H1 (cell line): ENCODE data around the gene ERCC6L. TPM values are rescaled to one million over a fixed set of nuclear protein-coding genes. Genes with fewer than 3 reads are reported as not detected.

Experiments used
- CTCF ChIA-PET: fragments of 300-600 bp; sonication (Branson Sonifier 250); formaldehyde crosslinking; loops from one replicate; lab custom pipeline; 2021; ENCODE audit not compliant: partially characterized antibody; lab: Charles Lee
- POLR2A ChIA-PET: fragments of 300-600 bp; sonication (Branson Sonifier 250); formaldehyde crosslinking; loops from one replicate; lab custom pipeline; 2021; ENCODE audit warnings: inconsistent platforms; ENCODE audit not compliant: partially characterized antibody; lab: Charles Lee
- DNase-seq, 2 experiments: peaks; one replicate each; pipeline versions ENCODE4 v3.0.0 to v3.0.0-alpha.2; 2010 to 2022; ENCODE audit warnings: low spot score in 2 of 2, low read depth in 1 of 2, mixed read lengths in 1 of 2
- FAIRE-seq: peaks from 2 replicates; lab custom pipeline; 2011; peaks lifted over from hg19 to GRCh38; lab: Jason Lieb, UNC
- H2AFZ ChIP-seq: 2 replicates; pipeline ENCODE4 v1.8.1; 2012; ENCODE audit warnings: low read length, inconsistent platforms
- H2AK5ac ChIP-seq: 2 replicates; pipeline ENCODE4 v1.6.1; 2013; ENCODE audit warnings: low read depth, low read length
- H2BK120ac ChIP-seq: replicated peaks from 2 replicates; pipeline ENCODE3; 2013; ENCODE audit warnings: low read depth, low read length, inconsistent platforms
- H2BK12ac ChIP-seq: 2 replicates; pipeline ENCODE4 v1.6.1; 2013; ENCODE audit warnings: low read depth, low read length
- H2BK15ac ChIP-seq: 2 replicates; pipeline ENCODE4 v1.6.1; 2013; ENCODE audit warnings: low read length
- H2BK20ac ChIP-seq: 2 replicates; pipeline ENCODE4 v1.6.1; 2013; ENCODE audit warnings: low read length
- H2BK5ac ChIP-seq: 2 replicates; pipeline ENCODE4 v1.6.1; 2013; ENCODE audit warnings: low read depth, low read length
- H3K14ac ChIP-seq: 2 replicates; pipeline ENCODE4 v1.6.1; 2013; ENCODE audit warnings: inconsistent platforms; ENCODE audit not compliant: insufficient read length
- H3K18ac ChIP-seq: 2 replicates; pipeline ENCODE4 v1.6.1; 2013; ENCODE audit warnings: low read length; ENCODE audit errors: extremely low read depth
- H3K23ac ChIP-seq: 2 replicates; pipeline ENCODE4 v1.6.1; 2013; ENCODE audit warnings: inconsistent platforms; ENCODE audit not compliant: insufficient read length
- H3K23me2 ChIP-seq: 2 replicates; pipeline ENCODE4 v1.6.1; 2013; ENCODE audit warnings: low read depth, low read length
- H3K27ac ChIP-seq: 2 replicates; pipeline ENCODE4 v1.6.1; 2011; ENCODE audit warnings: low read depth, low read length, inconsistent platforms
- H3K27me3 ChIP-seq, 4 experiments: replicated peaks in 1 of 4; 1 replicate in 1 of 4; 2 replicates in 3 of 4; pipeline versions ENCODE4 v1.6.1 to v1.8.1; 2011 to 2013; ENCODE audit warnings: low read length in 3 of 4, mild to moderate bottlenecking in 3 of 4, inconsistent platforms in 2 of 4, mixed read lengths in 2 of 4, moderate library complexity in 1 of 4; ENCODE audit not compliant: control insufficient read depth in 3 of 4, insufficient read depth in 3 of 4; ENCODE audit errors: extremely low read depth in 1 of 4
- H3K36me3 ChIP-seq, 4 experiments: 2 replicates each; pipeline versions ENCODE4 v1.6.1 to v1.8.1; 2011 to 2013; ENCODE audit warnings: mild to moderate bottlenecking in 4 of 4, low read length in 3 of 4, moderate library complexity in 2 of 4, control low read depth in 1 of 4, inconsistent platforms in 1 of 4; ENCODE audit not compliant: insufficient read depth in 4 of 4, control insufficient read depth in 2 of 4
- H3K4ac ChIP-seq: replicated peaks from 2 replicates; pipeline ENCODE3; 2013; ENCODE audit warnings: low read length, low read depth, mixed read lengths, inconsistent platforms; ENCODE audit not compliant: insufficient read length
- H3K4me1 ChIP-seq, 4 experiments: replicated peaks in 1 of 4; 1 replicate in 1 of 4; 2 replicates in 3 of 4; pipeline versions ENCODE4 v1.6.1 to v1.8.1; 2011 to 2013; ENCODE audit warnings: low read length in 3 of 4, inconsistent platforms in 2 of 4, mixed read lengths in 1 of 4; ENCODE audit not compliant: insufficient read depth in 4 of 4, control insufficient read depth in 3 of 4
- H3K4me2 ChIP-seq, 2 experiments: 2 replicates each; pipeline versions ENCODE4 v1.6.1 to v1.8.1; 2011 to 2013; ENCODE audit warnings: low read depth in 2 of 2, low read length in 2 of 2, control low read depth in 1 of 2, inconsistent platforms in 1 of 2, mild to moderate bottlenecking in 1 of 2; ENCODE audit not compliant: insufficient read depth in 1 of 2
- H3K4me3 ChIP-seq, 4 experiments: fragments of 200-600, 300-600 bp in 1 of 4; sonication (generic), shearing (Covaris generic), sonication (Bioruptor Twin) in 1 of 4; 2 replicates each; pipeline versions ENCODE4 v1.5.1 to v1.8.1; 2011 to 2016; ENCODE audit warnings: low read length in 4 of 4, low read depth in 3 of 4, control low read depth in 2 of 4, inconsistent platforms in 2 of 4, mild to moderate bottlenecking in 2 of 4, mixed read lengths in 1 of 4, moderate library complexity in 1 of 4; ENCODE audit not compliant: insufficient read depth in 2 of 4; ENCODE audit errors: extremely low read depth in 1 of 4
- H3K56ac ChIP-seq: replicated peaks from 2 replicates; pipeline ENCODE3; 2013; ENCODE audit warnings: low read depth, mild to moderate bottlenecking, mixed read lengths, low read length, inconsistent platforms; ENCODE audit not compliant: insufficient read length
- H3K79me1 ChIP-seq: 2 replicates; pipeline ENCODE4 v1.6.1; 2013; ENCODE audit warnings: low read depth, low read length, control low read depth
- H3K79me2 ChIP-seq, 2 experiments: 2 replicates each; pipeline versions ENCODE4 v1.6.1 to v1.8.1; 2012 to 2013; ENCODE audit warnings: low read length in 2 of 2, mild to moderate bottlenecking in 2 of 2, inconsistent platforms in 1 of 2; ENCODE audit not compliant: insufficient read depth in 2 of 2, control insufficient read depth in 1 of 2
- H3K9ac ChIP-seq, 4 experiments: replicated peaks in 1 of 4; 1 replicate in 1 of 4; 2 replicates in 3 of 4; pipeline versions ENCODE4 v1.6.1 to v1.8.1; 2011 to 2013; ENCODE audit warnings: low read depth in 3 of 4, low read length in 3 of 4, control low read depth in 2 of 4, mild to moderate bottlenecking in 2 of 4, moderate library complexity in 2 of 4, inconsistent platforms in 1 of 4; ENCODE audit errors: extremely low read depth in 1 of 4
- H3K9me3 ChIP-seq, 2 experiments: 2 replicates each; pipeline versions ENCODE4 v1.6.1 to v1.8.1; 2012 to 2013; ENCODE audit warnings: mild to moderate bottlenecking in 2 of 2, moderate library complexity in 2 of 2, control low read depth in 1 of 2, inconsistent platforms in 1 of 2, low read depth in 1 of 2, low read length in 1 of 2, mixed read lengths in 1 of 2; ENCODE audit not compliant: insufficient read depth in 2 of 2
- H4K20me1 ChIP-seq, 2 experiments: replicated peaks in 1 of 2; 2 replicates each; pipeline versions ENCODE3 to v1.8.1; 2011 to 2013; ENCODE audit warnings: inconsistent platforms in 2 of 2, low read length in 2 of 2, mild to moderate bottlenecking in 1 of 2; ENCODE audit not compliant: insufficient read depth in 2 of 2, control insufficient read depth in 1 of 2
- H4K5ac ChIP-seq: 2 replicates; pipeline ENCODE4 v1.6.1; 2013; ENCODE audit warnings: low read length, low read depth, mixed read lengths, inconsistent platforms; ENCODE audit not compliant: insufficient read length
- H4K8ac ChIP-seq: 2 replicates; pipeline ENCODE4 v1.8.0; 2013; ENCODE audit warnings: mild to moderate bottlenecking, moderate library complexity, low read length, inconsistent platforms; ENCODE audit not compliant: insufficient read depth; ENCODE audit errors: extremely low read depth
- H4K91ac ChIP-seq: replicated peaks from 2 replicates; pipeline ENCODE3; 2013; ENCODE audit warnings: low read length, mixed read lengths, inconsistent platforms; ENCODE audit not compliant: insufficient read length
- CHD2 ChIP-seq: IDR thresholded peaks from 2 replicates; pipeline ENCODE4 v1.6.1; 2012; ENCODE audit warnings: low read length, improper control_type of control experiment
- FOSL1 ChIP-seq: IDR thresholded peaks from 2 replicates; pipeline ENCODE4 v1.6.1; 2011; ENCODE audit warnings: mild to moderate bottlenecking, low read depth, low read length, moderate library complexity; ENCODE audit not compliant: insufficient read depth
- MAFK ChIP-seq: IDR thresholded peaks from 2 replicates; pipeline ENCODE4 v1.6.1; 2012; ENCODE audit warnings: low read depth, mild to moderate bottlenecking, improper control_type of control experiment, low read length
- SIRT6 ChIP-seq: IDR thresholded peaks from one replicate; pipeline ENCODE4 v1.7.1; 2012; ENCODE audit warnings: low read length, inconsistent platforms
- polyA plus RNA-seq, 7 experiments: library from polyadenylated mRNA; depleted of rRNA in 3 of 7; stranded (reverse) in 5 of 7; unstranded in 2 of 7; fragments of >200 nt in 5 of 7; fragments of 200-250 nt in 2 of 7; gene quantifications; 1 replicate in 5 of 7; 2 replicates in 1 of 7; 4 replicates in 1 of 7; pipeline versions ENCODE4 v1.2.1 to v1.2.3, GENCODE V29; 2011 to 2013; ENCODE audit warnings: missing spikeins in 2 of 7, mixed read lengths in 2 of 7
- total RNA-seq: library from RNA; stranded (reverse); fragmentation: NEBNext Ultra II Directional; extraction: Animal tissue kit (Norgen Biotek cat#: 25700); gene quantifications from 2 replicates; pipeline ENCODE4 v1.2.1, GENCODE V29; 2021

The ERCC6L gene
- total and polyA plus RNA-seq, 2 of the 8 experiments (the other 6 are each of a cell fraction or from before 2014, with no cell fraction given) = 4.0 to 23.9 TPM

GRCh38 chrX:72253686-72254085 lies 14.9 kb upstream of the ERCC6L start:
- no peak overlapping the region for H3K4me3 ChIP-seq
- H4K5ac ChIP-seq = no peak overlapping the region
- H3K23ac ChIP-seq = no peak overlapping the region
- H3K4ac ChIP-seq = no peak overlapping the region
- ChIA-PET POLR2A (interaction anchor here (1.1 to 2.6 kb wide), 4 partner anchors 8 to 23 kb away, joined by 3 to 10 read pairs (median 8); partner anchors contain the start of genes ERCC6L and RPS4X), CTCF (interaction anchor here (0.9 to 1.2 kb wide), 2 partner anchors 10 to 23 kb away, joined by 3 to 5 read pairs; partner anchors contain the start of gene RPS4X)
- H2AFZ ChIP-seq = no peak overlapping the region
- no peak overlapping the region for H2BK120ac ChIP-seq
- H3K36me3 ChIP-seq = no peaks in the 10 kb centered on the region
- no peaks in the 10 kb centered on the region for H3K9me3 ChIP-seq
- H3K56ac ChIP-seq = no peak overlapping the region
- peaks cover 3% of the 10 kb centered on the region; the same call in 1 of the 2 replicates for H3K23me2 ChIP-seq
- H3K79me2 ChIP-seq = no peaks in the 10 kb centered on the region
- H2BK15ac ChIP-seq = no peak overlapping the region
- H2BK12ac ChIP-seq = no peak overlapping the region
- no peak overlapping the region; a peak in 1 of 4 replicates for H3K4me2 ChIP-seq
- H4K91ac ChIP-seq = no peak overlapping the region
- no peak overlapping the region for H3K27ac ChIP-seq
- FAIRE-seq = no peak
- no peak overlapping the region for H3K18ac ChIP-seq
- H2BK20ac ChIP-seq = no peak overlapping the region
- no peaks in the 10 kb centered on the region for H3K27me3 ChIP-seq
- no peak overlapping the region for H3K9ac ChIP-seq
- no peak overlapping the region for H2BK5ac ChIP-seq
- TF ChIP-seq FOSL1 (no peak), CHD2 (no peak), SIRT6 (no peak), MAFK (no peak)
- TF ChIP-seq, all 59 proteins: peak for 0
- Histone ChIP-seq H3K4me1 (peaks cover 0 to 3% (median 2%) of the 10 kb centered on the region in 4 experiments; a peak in 2 of 7 replicates), H4K20me1 (no peaks in the 10 kb centered on the region), H3K14ac (no peak overlapping the region), H4K8ac (no peak overlapping the region), H2AK5ac (no peak overlapping the region), H3K79me1 (no peaks in the 10 kb centered on the region)
- no peak for DNase-seq
